ENCODE data around the gene EID2B. TPM values are rescaled to one million over a fixed set of nuclear protein-coding genes. Genes with fewer than 3 reads are reported as not detected.

EID2B gene
- total RNA-seq, 1 experiment from 2014 or later: 2.2 TPM

GRCh38 chr19:39539165-39539517 lies 6.5 kb upstream of the EID2B start:
- H3K4me1 Mint-ChIP-seq: peaks cover 25 to 32% of the 10 kb centered on the region in 2 experiments
- Histone ChIP-seq H2BK20ac (ENCODE audit: low read depth, low read length, poor library complexity, severe bottlenecking) (no peak overlapping the region), H3K9me3 (ENCODE audit: control insufficient read depth, low read depth, low read length) (no peaks in the 10 kb centered on the region), H3K56ac (ENCODE audit: insufficient read length, low read depth, low read length) (no peak overlapping the region), H3K14ac (ENCODE audit: insufficient read depth, low read length) (peak overlapping the region; percentile 37; the same call in 1 of the 2 replicates), H3K23me2 (ENCODE audit: insufficient read length, low read depth, low read length, poor library complexity, severe bottlenecking) (no peaks in the 10 kb centered on the region), H3K4me1 (ENCODE audit: insufficient read depth, low read length) (peaks cover 3% of the 10 kb centered on the region; the same call in 1 of the 2 replicates), H3K27ac (ENCODE audit: insufficient read length, low read depth, low read length) (no peak overlapping the region), H3K79me2 (ENCODE audit: insufficient read depth, low read length) (peaks cover 1% of the 10 kb centered on the region; the same call in 1 of the 2 replicates), H2BK5ac (ENCODE audit: insufficient read length, low read length) (no peak overlapping the region), H3K4ac (ENCODE audit: low read depth, low read length) (no peak overlapping the region), H4K8ac (replicated peaks; ENCODE audit: insufficient read length, low read depth, low read length) (no peak overlapping the region), H4K91ac (ENCODE audit: insufficient read length, low read depth, low read length) (no peak overlapping the region), H2BK12ac (ENCODE audit: insufficient read length, low read depth, low read length) (no peak overlapping the region), H3K27me3 (ENCODE audit: insufficient read depth, low read length) (no peaks in the 10 kb centered on the region), H3K9ac (ENCODE audit: extremely low read depth, insufficient read length, low read length) (peak overlapping the region; percentile 82), H2AFZ (ENCODE audit: low read length) (no peak overlapping the region), H2AK5ac (ENCODE audit: insufficient read length, low read length) (no peak overlapping the region), H4K20me1 (ENCODE audit: control insufficient read depth, insufficient read depth, insufficient read length) (no peaks in the 10 kb centered on the region), H4K5ac (ENCODE audit: insufficient read length, low read depth, low read length) (no peak overlapping the region), H2BK15ac (ENCODE audit: low read depth, low read length) (no peak overlapping the region), H3K18ac (ENCODE audit: insufficient read length, low read depth, low read length) (no peak overlapping the region), H3K4me2 (ENCODE audit: insufficient read depth, insufficient read length, low read length) (peak overlapping the region; percentile 69), H3T11ph (ENCODE audit: low read length) (no peak overlapping the region), H3K79me1 (ENCODE audit: insufficient read depth, low read depth, low read length, poor library complexity, severe bottlenecking) (no peaks in the 10 kb centered on the region), H2BK120ac (ENCODE audit: low read depth, low read length, poor library complexity, severe bottlenecking) (no peak overlapping the region), H3K23ac (ENCODE audit: insufficient read length, low read depth, low read length) (no peak overlapping the region)
- peaks cover 0 to 6% (median 0%) of the 10 kb centered on the region in 3 experiments; a peak in 4 of 7 replicates for H3K36me3 Mint-ChIP-seq (ENCODE audit: insufficient read depth in 1 of 3, low read depth in 3 of 3)
- DNase-seq: no peak
- TF ChIP-seq, protein P1, sequence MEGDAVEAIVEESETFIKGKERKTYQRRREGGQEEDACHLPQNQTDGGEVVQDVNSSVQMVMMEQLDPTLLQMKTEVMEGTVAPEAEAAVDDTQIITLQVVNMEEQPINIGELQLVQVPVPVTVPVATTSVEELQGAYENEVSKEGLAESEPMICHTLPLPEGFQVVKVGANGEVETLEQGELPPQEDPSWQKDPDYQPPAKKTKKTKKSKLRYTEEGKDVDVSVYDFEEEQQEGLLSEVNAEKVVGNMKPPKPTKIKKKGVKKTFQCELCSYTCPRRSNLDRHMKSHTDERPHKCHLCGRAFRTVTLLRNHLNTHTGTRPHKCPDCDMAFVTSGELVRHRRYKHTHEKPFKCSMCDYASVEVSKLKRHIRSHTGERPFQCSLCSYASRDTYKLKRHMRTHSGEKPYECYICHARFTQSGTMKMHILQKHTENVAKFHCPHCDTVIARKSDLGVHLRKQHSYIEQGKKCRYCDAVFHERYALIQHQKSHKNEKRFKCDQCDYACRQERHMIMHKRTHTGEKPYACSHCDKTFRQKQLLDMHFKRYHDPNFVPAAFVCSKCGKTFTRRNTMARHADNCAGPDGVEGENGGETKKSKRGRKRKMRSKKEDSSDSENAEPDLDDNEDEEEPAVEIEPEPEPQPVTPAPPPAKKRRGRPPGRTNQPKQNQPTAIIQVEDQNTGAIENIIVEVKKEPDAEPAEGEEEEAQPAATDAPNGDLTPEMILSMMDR (conservative IDR thresholded peaks at IDR 0.05): no peak
- H3K27ac Mint-ChIP-seq: peak overlapping the region; percentile 76 to 92 (median 87); a peak in 6 of 7 replicates
- no CpG with 5 or more reads among the region's 10 CpGs for WGBS (ENCODE audit: extremely low coverage, insufficient read length, low lambda C conversion rate)
- peak overlapping the region; percentile 93 to 94 for H3K4me3 Mint-ChIP-seq
- no peaks in the 10 kb centered on the region; a peak in 1 of 5 replicates for H3K9me3 Mint-ChIP-seq
- H3K27me3 Mint-ChIP-seq (ENCODE audit: low read depth): peaks cover 4% of the 10 kb centered on the region
